CD14-positive monocyte (primary cell): ENCODE results near the gene OR5B12. TPM values are rescaled to one million over a fixed set of nuclear protein-coding genes. Genes with fewer than 3 reads are reported as not detected.
A peak's percentile ranks its signal among the peaks of the same experiment; 100 is the strongest.

ENCODE experiments used
- DNase-seq, 3 donors: peaks; one replicate each; pipeline ENCODE4 v3.0.0-alpha.2; 2011 to 2022
- H2AFZ ChIP-seq: 2 replicates; pipeline ENCODE4 v1.6.0; 2012; ENCODE audit warnings: mild to moderate bottlenecking, low read depth, low read length, inconsistent platforms; ENCODE audit not compliant: insufficient read depth, poor library complexity, severe bottlenecking
- H3K27ac ChIP-seq, 2 donors: 1 replicate in 1 of 2; 2 replicates in 1 of 2; pipeline ENCODE4 v1.5.1; 2012 to 2013; ENCODE audit warnings: low read length in 2 of 2, control low read depth in 1 of 2, inconsistent platforms in 1 of 2, low read depth in 1 of 2, mild to moderate bottlenecking in 1 of 2
- H3K27me3 ChIP-seq, 2 donors: one replicate each; pipeline versions ENCODE4 v1.6.0 to v1.6.1; 2011 to 2013; ENCODE audit warnings: low read length in 2 of 2; ENCODE audit not compliant: control insufficient read depth in 2 of 2, insufficient read depth in 2 of 2
- H3K36me3 ChIP-seq, 2 donors: replicated peaks in 1 of 2; 1 replicate in 1 of 2; 2 replicates in 1 of 2; pipeline versions ENCODE4 v1.5.1 to v1.6.1; 2012 to 2013; ENCODE audit warnings: low read length in 2 of 2, control low read depth in 1 of 2, inconsistent platforms in 1 of 2, mild to moderate bottlenecking in 1 of 2; ENCODE audit not compliant: insufficient read depth in 2 of 2, control insufficient read depth in 1 of 2
- H3K4me1 ChIP-seq, 2 donors: 1 replicate in 1 of 2; 2 replicates in 1 of 2; pipeline versions ENCODE4 v1.5.1 to v1.6.1; 2012 to 2013; ENCODE audit warnings: low read length in 2 of 2, control low read depth in 1 of 2, inconsistent platforms in 1 of 2, mild to moderate bottlenecking in 1 of 2, moderate library complexity in 1 of 2; ENCODE audit not compliant: insufficient read depth in 2 of 2, control insufficient read depth in 1 of 2
- H3K4me2 ChIP-seq: replicated peaks from 2 replicates; pipeline ENCODE3; 2012; ENCODE audit warnings: low read length, moderate library complexity, mild to moderate bottlenecking; ENCODE audit not compliant: poor library complexity, severe bottlenecking; ENCODE audit errors: extremely low read depth
- H3K4me3 ChIP-seq, 3 experiments: fragments of 200-600 bp in 1 of 3; sonication (generic) in 1 of 3; replicated peaks in 1 of 3; 1 replicate in 2 of 3; 2 replicates in 1 of 3; pipeline ENCODE4 v1.5.1; 2011 to 2013; ENCODE audit warnings: low read length in 3 of 3, mild to moderate bottlenecking in 3 of 3, control low read depth in 2 of 3, low read depth in 2 of 3, inconsistent platforms in 1 of 3, moderate library complexity in 1 of 3
- H3K79me2 ChIP-seq: 2 replicates; pipeline ENCODE4 v1.6.0; 2012; ENCODE audit warnings: mild to moderate bottlenecking, control low read depth, inconsistent platforms, low read length, moderate library complexity; ENCODE audit not compliant: insufficient read depth
- H3K9ac ChIP-seq: 2 replicates; pipeline ENCODE4 v1.6.0; 2017; ENCODE audit warnings: low read length, mild to moderate bottlenecking; ENCODE audit not compliant: insufficient read depth, poor library complexity, severe bottlenecking
- H3K9me3 ChIP-seq, 2 donors: replicated peaks in 1 of 2; 1 replicate in 1 of 2; 2 replicates in 1 of 2; pipeline versions ENCODE4 v1.5.1 to v1.6.1; 2012 to 2013; ENCODE audit warnings: low read length in 2 of 2, control low read depth in 1 of 2; ENCODE audit not compliant: control insufficient read depth in 1 of 2, insufficient read depth in 1 of 2
- H4K20me1 ChIP-seq: 2 replicates; pipeline ENCODE4 v1.6.0; 2012; ENCODE audit warnings: mild to moderate bottlenecking, low read length, control low read depth, moderate library complexity; ENCODE audit not compliant: insufficient read depth
- H3K27ac Mint-ChIP-seq, 7 donors: one replicate each; pipeline ENCODE4 v1.8.0; 2020; ENCODE audit warnings: mild to moderate bottlenecking in 7 of 7, mixed read lengths in 7 of 7, moderate library complexity in 6 of 7, inconsistent platforms in 2 of 7
- H3K27me3 Mint-ChIP-seq, 3 donors: one replicate each; pipeline ENCODE4 v1.8.0; 2021 to 2022; ENCODE audit warnings: low read depth in 3 of 3, mild to moderate bottlenecking in 3 of 3, mixed read lengths in 3 of 3, moderate library complexity in 3 of 3, inconsistent platforms in 1 of 3
- H3K36me3 Mint-ChIP-seq, 2 donors: one replicate each; pipeline ENCODE4 v1.8.0; 2020; ENCODE audit warnings: mixed read lengths in 2 of 2, inconsistent platforms in 1 of 2, mild to moderate bottlenecking in 1 of 2
- H3K4me1 Mint-ChIP-seq: one replicate; pipeline ENCODE4 v1.8.0; 2020; ENCODE audit warnings: mild to moderate bottlenecking, mixed read lengths
- H3K4me3 Mint-ChIP-seq, 2 donors: one replicate each; pipeline ENCODE4 v1.8.0; 2020; ENCODE audit warnings: mild to moderate bottlenecking in 2 of 2, mixed read lengths in 2 of 2, moderate library complexity in 1 of 2
- H3K9me3 Mint-ChIP-seq, 7 donors: one replicate each; pipeline ENCODE4 v1.8.0; 2020 to 2022; ENCODE audit warnings: mixed read lengths in 7 of 7, mild to moderate bottlenecking in 6 of 7, moderate library complexity in 6 of 7, inconsistent platforms in 2 of 7
- CTCF ChIP-seq: fragments of 200-600 bp; IDR thresholded peaks from one replicate; pipeline ENCODE4 v1.8.0; 2022; ENCODE audit warnings: antibody characterized with exemption, mild to moderate bottlenecking
- WGBS: methylation state at CpG from one replicate; pipeline ENCODE4 v1.1.5; 2013; ENCODE audit warnings: missing lambda C conversion rate; ENCODE audit not compliant: insufficient coverage; 5-methylcytosine and 5-hydroxymethylcytosine counted together
- intact Hi-C, 2 donors: fragments of 100-400 bp; cut with micrococcal nuclease; formaldehyde crosslinking; loops; one replicate each; pipeline versions ENCODE4 v1.15.0 to v1.15.1; 2023
- polyA plus RNA-seq, 3 donors: library from polyadenylated mRNA; depleted of rRNA in 1 of 3; unstranded in 2 of 3; stranded (reverse) in 1 of 3; fragments of 300-500 nt in 2 of 3; fragments of >200 nt in 1 of 3; fragmentation: Illumina TruSeq in 2 of 3; gene quantifications; 1 replicate in 2 of 3; 2 replicates in 1 of 3; pipeline ENCODE4 v1.2.3, GENCODE V29; 2012 to 2021

OR5B12 gene
- polyA plus RNA-seq, 3 donors: not detected

DNA sequence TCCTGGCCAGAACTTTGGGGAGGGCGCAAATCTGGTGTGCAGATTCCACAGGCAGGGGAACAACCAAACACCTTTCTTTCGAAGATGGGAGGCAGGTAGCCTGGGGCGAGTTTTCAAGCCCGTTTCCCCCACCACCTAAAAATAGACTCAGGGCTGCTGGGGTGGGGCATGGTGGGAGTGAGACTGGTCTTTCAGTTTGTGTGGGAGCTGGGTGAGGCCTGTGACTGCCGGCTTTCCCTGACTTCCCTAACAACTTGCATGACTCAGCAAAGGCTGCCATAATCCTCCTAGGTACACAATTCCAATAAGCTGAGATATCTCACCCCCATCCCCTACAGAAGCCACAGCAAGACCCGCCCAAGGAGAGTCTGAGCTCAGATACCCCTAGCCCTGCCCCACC is 4.3 kb upstream of the OR5B12 start:
- H3K27me3 Mint-ChIP-seq: peaks cover 0 to 1% (median 0%) of the 10 kb centered on the region in 3 donors
- no peaks in the 10 kb centered on the region for H3K79me2 ChIP-seq
- no peak for DNase-seq
- no peaks in the 10 kb centered on the region for H3K4me1 ChIP-seq
- TF ChIP-seq CTCF: no peak
- no peak overlapping the region for H3K27ac Mint-ChIP-seq
- no peaks in the 10 kb centered on the region for H4K20me1 ChIP-seq
- no peak overlapping the region for H3K4me3 Mint-ChIP-seq
- WGBS: no CpG with 5 or more reads among the region's 6 CpGs
- H3K4me2 ChIP-seq: no peak overlapping the region
- H3K36me3 Mint-ChIP-seq: no peaks in the 10 kb centered on the region
- no peak overlapping the region for H3K9ac ChIP-seq
- no peak overlapping the region for H2AFZ ChIP-seq
- intact Hi-C loops: no loop called here
- H3K9me3 ChIP-seq: peaks cover 0 to 18% of the 10 kb centered on the region in 2 donors
- H3K36me3 ChIP-seq: no peaks in the 10 kb centered on the region
- no peak overlapping the region for H3K27ac ChIP-seq
- H3K9me3 Mint-ChIP-seq: peaks cover 12 to 28% (median 21%) of the 10 kb centered on the region in 7 donors
- H3K4me1 Mint-ChIP-seq: no peaks in the 10 kb centered on the region
- H3K4me3 ChIP-seq: no peak overlapping the region
- H3K27me3 ChIP-seq: no peaks in the 10 kb centered on the region

- no peaks in the 10 kb centered on the region for H3K4me1 ChIP-seq
- no peaks in the 10 kb centered on the region for H4K20me1 ChIP-seq
- H3K27ac ChIP-seq: no peak overlapping the region
- no peak overlapping the region for H3K9ac ChIP-seq
- H2AFZ ChIP-seq: no peak overlapping the region
- WGBS: 100% methylated on average over 2 of the region's 2 CpGs
- H3K27me3 ChIP-seq: no peaks in the 10 kb centered on the region
- no peak for DNase-seq
- H3K36me3 Mint-ChIP-seq: no peaks in the 10 kb centered on the region
- H3K9me3 Mint-ChIP-seq: peaks cover 12 to 28% (median 21%) of the 10 kb centered on the region in 7 donors
- no peak overlapping the region for H3K4me3 ChIP-seq
- no peaks in the 10 kb centered on the region for H3K36me3 ChIP-seq
- no peak overlapping the region for H3K4me3 Mint-ChIP-seq
- no peak for TF ChIP-seq CTCF
- intact Hi-C loops: no loop called here
- H3K27me3 Mint-ChIP-seq: peaks cover 0 to 1% (median 0%) of the 10 kb centered on the region in 3 donors
- H3K4me2 ChIP-seq: no peak overlapping the region
- peak overlapping the region in 1 of 7 donors; percentile 46 for H3K27ac Mint-ChIP-seq
- no peaks in the 10 kb centered on the region for H3K4me1 Mint-ChIP-seq
- no peaks in the 10 kb centered on the region for H3K79me2 ChIP-seq
- peaks cover 0 to 18% of the 10 kb centered on the region in 2 donors for H3K9me3 ChIP-seq
Measured at GRCh38 chr11:58444300-58444699, 2.3 kb upstream of the OR5B12 start.
